Measurements from ENCODE around the gene EFNA4.

Gene EFNA4

GRCh38 chr1:155022927-155023236 lies 40.7 kb upstream of the EFNA4 start:
- H3K4me3 ChIP-seq (ENCODE audit: low read depth in 1 of 2, low read length in 2 of 2), result no peak overlapping the region
- H3K27ac ChIP-seq (ENCODE audit: low read length), result no peak overlapping the region
- H3K36me3 ChIP-seq (ENCODE audit: control insufficient read depth in 1 of 2, insufficient read depth in 2 of 2, low read length in 2 of 2), result no peaks in the 10 kb centered on the region
- H3K9me3 ChIP-seq (ENCODE audit: control insufficient read depth in 1 of 2, low read length in 2 of 2), result no peaks in the 10 kb centered on the region
- peaks cover 0 to 4% of the 10 kb centered on the region in 2 donors for H3K4me1 ChIP-seq (ENCODE audit: control insufficient read depth in 1 of 2, insufficient read depth in 2 of 2, low read length in 2 of 2)
- no peaks in the 10 kb centered on the region for H3K27me3 ChIP-seq (ENCODE audit: low read depth, low read length)

- Histone ChIP-seq H3K27ac (ENCODE audit: low read length) (no peak overlapping the region), H3K4me3 (ENCODE audit: low read depth in 1 of 2, low read length in 2 of 2) (no peak overlapping the region), H3K36me3 (ENCODE audit: control insufficient read depth in 1 of 2, insufficient read depth in 2 of 2, low read length in 2 of 2) (no peaks in the 10 kb centered on the region), H3K4me1 (ENCODE audit: control insufficient read depth in 1 of 2, insufficient read depth in 2 of 2, low read length in 2 of 2) (no peaks in the 10 kb centered on the region), H3K9me3 (ENCODE audit: control insufficient read depth in 1 of 2, low read length in 2 of 2) (no peaks in the 10 kb centered on the region), H3K27me3 (ENCODE audit: low read depth, low read length) (no peaks in the 10 kb centered on the region)
Observed at GRCh38 chr1:155023627-155024026, 39.9 kb upstream of the EFNA4 start.

- Histone ChIP-seq H3K4me3 (ENCODE audit: low read depth in 1 of 2, low read length in 2 of 2) (no peak overlapping the region), H3K36me3 (ENCODE audit: control insufficient read depth in 1 of 2, insufficient read depth in 2 of 2, low read length in 2 of 2) (no peaks in the 10 kb centered on the region), H3K27me3 (ENCODE audit: low read depth, low read length) (no peaks in the 10 kb centered on the region), H3K9me3 (ENCODE audit: control insufficient read depth in 1 of 2, low read length in 2 of 2) (no peaks in the 10 kb centered on the region), H3K27ac (ENCODE audit: low read length) (no peak overlapping the region), H3K4me1 (ENCODE audit: control insufficient read depth in 1 of 2, insufficient read depth in 2 of 2, low read length in 2 of 2) (no peaks in the 10 kb centered on the region)
Observed at GRCh38 chr1:155024315-155024714, 39.2 kb upstream of the EFNA4 start.

- Histone ChIP-seq H3K4me3 (ENCODE audit: low read depth in 1 of 2, low read length in 2 of 2) (no peak overlapping the region), H3K9me3 (ENCODE audit: control insufficient read depth in 1 of 2, low read length in 2 of 2) (no peaks in the 10 kb centered on the region), H3K27me3 (ENCODE audit: low read depth, low read length) (no peaks in the 10 kb centered on the region), H3K27ac (ENCODE audit: low read length) (no peak overlapping the region), H3K4me1 (ENCODE audit: control insufficient read depth in 1 of 2, insufficient read depth in 2 of 2, low read length in 2 of 2) (no peaks in the 10 kb centered on the region), H3K36me3 (ENCODE audit: control insufficient read depth in 1 of 2, insufficient read depth in 2 of 2, low read length in 2 of 2) (no peaks in the 10 kb centered on the region)
Observed at GRCh38 chr1:155026154-155026553, 37.4 kb upstream of the EFNA4 start.

GRCh38 chr1:155026588-155026987 lies 37.0 kb upstream of the EFNA4 start:
- H3K4me3 ChIP-seq (ENCODE audit: low read depth in 1 of 2, low read length in 2 of 2), result no peak overlapping the region
- H3K4me1 ChIP-seq (ENCODE audit: control insufficient read depth in 1 of 2, insufficient read depth in 2 of 2, low read length in 2 of 2), result no peaks in the 10 kb centered on the region
- no peaks in the 10 kb centered on the region for H3K9me3 ChIP-seq (ENCODE audit: control insufficient read depth in 1 of 2, low read length in 2 of 2)
- no peaks in the 10 kb centered on the region for H3K27me3 ChIP-seq (ENCODE audit: low read depth, low read length)
- H3K36me3 ChIP-seq (ENCODE audit: control insufficient read depth in 1 of 2, insufficient read depth in 2 of 2, low read length in 2 of 2), result no peaks in the 10 kb centered on the region
- no peak overlapping the region for H3K27ac ChIP-seq (ENCODE audit: low read length)

GRCh38 chr1:155029513-155030242 lies 33.9 kb upstream of the EFNA4 start:
- Histone ChIP-seq H3K4me1 (ENCODE audit: control insufficient read depth in 1 of 2, insufficient read depth in 2 of 2, low read length in 2 of 2) (no peaks in the 10 kb centered on the region), H3K4me3 (ENCODE audit: low read depth in 1 of 2, low read length in 2 of 2) (no peak overlapping the region), H3K27me3 (ENCODE audit: low read depth, low read length) (no peaks in the 10 kb centered on the region), H3K9me3 (ENCODE audit: control insufficient read depth in 1 of 2, low read length in 2 of 2) (no peaks in the 10 kb centered on the region), H3K36me3 (ENCODE audit: control insufficient read depth in 1 of 2, insufficient read depth in 2 of 2, low read length in 2 of 2) (no peaks in the 10 kb centered on the region), H3K27ac (ENCODE audit: low read length) (no peak overlapping the region)

GRCh38 chr1:155030243-155030795 lies 33.2 kb upstream of the EFNA4 start:
- H3K9me3 ChIP-seq (ENCODE audit: control insufficient read depth in 1 of 2, low read length in 2 of 2), result no peaks in the 10 kb centered on the region
- H3K36me3 ChIP-seq (ENCODE audit: control insufficient read depth in 1 of 2, insufficient read depth in 2 of 2, low read length in 2 of 2), result no peaks in the 10 kb centered on the region
- no peak overlapping the region for H3K27ac ChIP-seq (ENCODE audit: low read length)
- H3K27me3 ChIP-seq (ENCODE audit: low read depth, low read length), result no peaks in the 10 kb centered on the region
- H3K4me3 ChIP-seq (ENCODE audit: low read depth in 1 of 2, low read length in 2 of 2), result no peak overlapping the region
- no peaks in the 10 kb centered on the region for H3K4me1 ChIP-seq (ENCODE audit: control insufficient read depth in 1 of 2, insufficient read depth in 2 of 2, low read length in 2 of 2)

- H3K9me3 ChIP-seq (ENCODE audit: control insufficient read depth in 1 of 2, low read length in 2 of 2), result no peaks in the 10 kb centered on the region
- H3K36me3 ChIP-seq (ENCODE audit: control insufficient read depth in 1 of 2, insufficient read depth in 2 of 2, low read length in 2 of 2), result no peaks in the 10 kb centered on the region
- no peaks in the 10 kb centered on the region for H3K4me1 ChIP-seq (ENCODE audit: control insufficient read depth in 1 of 2, insufficient read depth in 2 of 2, low read length in 2 of 2)
- H3K27ac ChIP-seq (ENCODE audit: low read length), result no peak overlapping the region
- H3K4me3 ChIP-seq (ENCODE audit: low read depth in 1 of 2, low read length in 2 of 2), result no peak overlapping the region
- no peaks in the 10 kb centered on the region for H3K27me3 ChIP-seq (ENCODE audit: low read depth, low read length)
Observed at GRCh38 chr1:155030899-155031298, 32.6 kb upstream of the EFNA4 start.

GRCh38 chr1:155032886-155033285 lies 30.7 kb upstream of the EFNA4 start:
- Histone ChIP-seq H3K27me3 (ENCODE audit: low read depth, low read length) (no peaks in the 10 kb centered on the region), H3K27ac (ENCODE audit: low read length) (no peak overlapping the region), H3K4me1 (ENCODE audit: control insufficient read depth in 1 of 2, insufficient read depth in 2 of 2, low read length in 2 of 2) (peaks cover 0 to 2% of the 10 kb centered on the region in 2 donors), H3K36me3 (ENCODE audit: control insufficient read depth in 1 of 2, insufficient read depth in 2 of 2, low read length in 2 of 2) (no peaks in the 10 kb centered on the region), H3K4me3 (ENCODE audit: low read depth in 1 of 2, low read length in 2 of 2) (no peak overlapping the region), H3K9me3 (ENCODE audit: control insufficient read depth in 1 of 2, low read length in 2 of 2) (no peaks in the 10 kb centered on the region)

- H3K27me3 ChIP-seq (ENCODE audit: low read depth, low read length), result no peaks in the 10 kb centered on the region
- no peaks in the 10 kb centered on the region for H3K36me3 ChIP-seq (ENCODE audit: control insufficient read depth in 1 of 2, insufficient read depth in 2 of 2, low read length in 2 of 2)
- H3K9me3 ChIP-seq (ENCODE audit: control insufficient read depth in 1 of 2, low read length in 2 of 2), result no peaks in the 10 kb centered on the region
- H3K4me3 ChIP-seq (ENCODE audit: low read depth in 1 of 2, low read length in 2 of 2), result no peak within 1 kb of the TSS
- H3K4me1 ChIP-seq (ENCODE audit: control insufficient read depth in 1 of 2, insufficient read depth in 2 of 2, low read length in 2 of 2), result peaks cover 0 to 8% of the 10 kb centered on the region in 2 donors
- H3K27ac ChIP-seq (ENCODE audit: low read length), result no peak within 1 kb of the TSS
Observed at GRCh38 chr1:155033524-155033923, 30.0 kb upstream of the EFNA4 start, which contains the start of the genes DCST1 and DCST2. Gene DCST1, plus strand, starts transcription at chr1:155033824. Its CDS starts 213 bp downstream, at chr1:155034037. Gene DCST2, minus strand, starts transcription at chr1:155033781. Its CDS starts 80 bp downstream, at chr1:155033701.

GRCh38 chr1:155034318-155035208 lies 29.0 kb upstream of the EFNA4 start:
- Histone ChIP-seq H3K27me3 (ENCODE audit: low read depth, low read length) (no peaks in the 10 kb centered on the region), H3K4me1 (ENCODE audit: control insufficient read depth in 1 of 2, insufficient read depth in 2 of 2, low read length in 2 of 2) (peaks cover 0 to 8% of the 10 kb centered on the region in 2 donors), H3K27ac (ENCODE audit: low read length) (no peak overlapping the region), H3K36me3 (ENCODE audit: control insufficient read depth in 1 of 2, insufficient read depth in 2 of 2, low read length in 2 of 2) (no peaks in the 10 kb centered on the region), H3K9me3 (ENCODE audit: control insufficient read depth in 1 of 2, low read length in 2 of 2) (no peaks in the 10 kb centered on the region), H3K4me3 (ENCODE audit: low read depth in 1 of 2, low read length in 2 of 2) (no peak overlapping the region)

Measured in muscle layer of duodenum (tissue), 2 donors.